GM15510 (cell line): ENCODE data around the gene HOOK2.
A peak's percentile ranks its signal among the peaks of the same experiment; 100 is the strongest.

ENCODE experiments used
- POLR2A ChIP-seq: IDR thresholded peaks from 3 replicates; pipeline ENCODE4 v1.6.1; 2011; ENCODE audit warnings: borderline replicate concordance; ENCODE audit not compliant: insufficient read length; ENCODE audit errors: extremely low read depth

Gene HOOK2

DNA sequence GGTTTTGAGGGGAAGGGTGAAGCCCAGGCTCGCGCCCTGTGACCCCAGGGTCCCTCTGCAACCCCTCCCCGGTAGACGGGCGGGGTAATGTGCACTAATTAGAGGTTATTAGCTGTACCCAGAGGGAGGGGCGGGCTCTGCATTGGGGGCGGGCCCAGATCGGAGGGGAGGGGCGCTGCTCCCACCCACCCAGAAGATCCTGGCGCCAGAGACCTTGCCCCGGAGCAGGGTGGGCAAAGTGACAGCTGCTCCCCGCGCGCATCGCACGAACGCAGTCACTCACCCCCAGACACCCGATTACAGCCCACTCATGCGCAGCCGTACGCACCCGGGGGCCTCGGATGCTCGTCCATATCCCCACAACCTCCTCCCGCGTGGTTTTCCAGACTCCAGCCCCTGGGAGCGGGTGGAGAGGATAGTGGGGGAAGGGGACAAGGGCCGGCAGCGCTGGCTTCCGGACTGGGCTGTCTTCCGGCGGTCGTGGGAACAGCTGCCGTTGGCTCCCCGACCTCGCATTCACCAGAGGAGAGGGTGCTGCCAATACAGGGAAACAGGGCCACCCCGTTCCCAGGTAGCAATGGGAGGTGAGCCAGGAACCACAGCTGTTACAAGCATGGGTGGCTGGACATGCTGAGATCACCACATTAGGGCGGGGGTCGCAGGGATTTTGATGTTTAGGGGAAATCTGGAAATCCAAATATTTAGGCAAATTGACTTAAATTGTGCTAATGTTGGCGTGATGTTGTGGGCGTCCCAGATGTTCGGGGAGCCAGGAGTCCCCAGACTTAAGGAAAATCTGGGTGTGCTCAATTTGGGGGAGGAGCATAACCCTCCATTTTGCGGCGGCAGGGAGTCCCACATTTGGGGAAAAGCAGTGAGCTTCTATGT is 2.9 kb upstream of the HOOK2 start:
- peak; percentile 63 for TF ChIP-seq POLR2A

DNA sequence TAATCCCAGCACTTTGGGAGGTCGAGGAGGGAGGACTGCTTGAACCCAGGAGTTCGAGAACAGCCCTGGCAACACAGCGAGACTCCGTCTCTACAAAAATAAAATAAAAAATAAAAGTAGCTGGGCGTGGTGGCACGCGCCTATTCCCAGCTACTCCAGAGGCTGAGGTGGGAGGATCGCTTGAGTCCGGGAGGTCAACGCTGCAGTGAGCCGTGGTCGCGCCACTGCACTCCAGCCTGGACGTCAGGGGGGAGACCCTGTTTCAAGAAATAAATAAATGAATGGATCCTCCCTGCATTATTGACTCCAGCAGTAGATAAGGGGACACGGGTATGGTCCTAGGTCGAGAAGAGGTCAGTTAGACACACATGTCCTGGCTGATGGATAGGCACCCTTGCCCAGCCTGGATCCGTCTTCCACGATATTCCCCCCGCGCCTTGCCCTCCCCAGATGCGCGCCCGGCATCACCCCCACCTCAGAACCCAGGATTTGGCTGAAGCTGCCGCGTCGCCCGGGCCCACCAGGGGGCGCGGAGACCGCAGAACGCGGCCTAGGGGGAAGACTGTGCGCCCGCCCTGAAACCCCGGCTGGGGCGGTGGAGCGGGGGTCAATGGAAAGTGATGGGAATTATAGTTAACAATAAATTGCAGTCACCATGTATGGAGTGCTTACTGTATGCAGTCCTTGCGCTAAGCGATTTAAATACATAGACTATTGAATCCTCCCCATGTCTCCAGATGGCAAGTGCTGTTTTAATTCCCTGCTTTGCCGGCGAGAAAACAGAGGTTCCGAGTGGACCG is 2.1 kb upstream of the HOOK2 start:
- TF ChIP-seq POLR2A = no peak

DNA sequence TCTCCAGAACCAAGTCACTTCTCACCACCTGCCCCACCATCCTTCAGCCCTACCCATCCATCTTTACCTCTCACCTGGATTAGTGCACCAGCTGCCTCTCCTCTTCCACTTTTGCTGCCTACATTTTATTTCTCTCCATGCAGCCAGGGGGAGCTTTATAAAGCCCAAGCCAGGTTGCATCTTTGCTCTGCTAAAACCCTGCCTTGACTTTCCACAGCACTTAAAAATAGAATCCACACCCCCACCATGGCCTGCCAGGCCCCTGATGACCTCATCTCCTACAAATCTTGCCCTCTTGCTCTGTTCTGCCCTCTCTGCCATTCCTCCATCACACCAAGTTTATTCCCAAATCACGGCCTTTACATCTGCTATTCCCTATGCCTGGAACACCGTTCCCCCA is 1.8 kb downstream of the HOOK2 start:
- no peak for TF ChIP-seq POLR2A

DNA sequence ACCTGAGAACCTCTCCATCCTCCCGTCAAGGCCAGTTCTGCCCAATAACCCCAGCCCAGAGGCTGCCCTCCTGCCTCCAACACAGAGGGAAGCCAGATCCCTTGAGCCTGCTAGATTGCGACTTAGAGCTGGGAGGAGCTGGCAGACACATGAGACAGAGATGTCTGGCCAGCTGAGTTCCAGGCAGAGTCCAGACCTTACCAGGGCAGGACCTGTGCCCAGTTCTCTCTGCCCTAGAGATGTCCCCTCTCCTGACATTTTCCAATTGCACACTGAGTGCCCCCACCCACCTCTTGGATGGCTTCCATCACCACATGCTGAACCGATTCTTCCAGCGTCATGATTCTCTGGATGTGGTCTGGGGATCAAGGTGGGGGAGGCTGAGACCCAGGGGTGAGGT is 3.0 kb downstream of the HOOK2 start:
- TF ChIP-seq POLR2A = no peak

DNA sequence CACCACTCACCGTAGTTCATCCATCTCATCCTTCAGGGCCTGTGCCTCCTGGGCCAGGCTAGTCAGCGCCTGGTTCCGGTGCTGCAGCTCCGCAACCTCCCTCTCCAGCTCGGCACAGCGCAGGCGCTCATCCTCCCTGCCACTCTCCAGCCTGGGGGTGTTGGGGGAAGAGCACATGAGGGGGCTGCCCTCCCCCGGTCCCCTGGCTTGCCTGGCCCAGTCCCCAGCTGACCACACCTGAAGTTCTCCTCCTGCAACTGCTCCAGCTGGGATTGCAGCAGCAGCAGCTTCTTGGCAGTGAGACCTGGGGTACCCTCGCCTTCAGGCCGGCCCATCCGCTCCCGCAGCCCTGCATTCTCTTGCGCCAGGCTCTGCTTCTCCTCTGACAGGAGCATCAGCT is 4.4 kb downstream of the HOOK2 start:
- TF ChIP-seq POLR2A = no peak

DNA sequence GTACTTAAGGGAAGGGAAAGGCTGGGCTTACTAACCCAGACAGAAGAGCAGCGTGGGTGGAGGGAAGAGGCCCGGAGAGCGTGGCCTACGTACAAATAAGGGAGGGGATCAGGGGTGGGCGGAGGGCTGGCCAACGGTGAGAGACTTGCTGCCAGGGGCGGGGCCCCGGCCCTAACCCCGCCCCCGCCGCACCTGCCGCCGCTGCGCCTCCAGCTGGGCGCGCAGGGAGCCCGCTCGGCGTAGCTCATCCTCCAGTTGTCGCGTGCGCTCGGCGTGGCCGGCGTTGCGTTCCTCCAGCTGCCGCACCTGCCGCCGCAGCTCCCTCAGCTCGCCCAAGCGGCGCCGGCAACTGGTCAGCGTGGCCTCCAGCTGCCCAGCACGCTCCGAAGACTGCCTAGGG is 5.7 kb downstream of the HOOK2 start:
- no peak for TF ChIP-seq POLR2A

DNA sequence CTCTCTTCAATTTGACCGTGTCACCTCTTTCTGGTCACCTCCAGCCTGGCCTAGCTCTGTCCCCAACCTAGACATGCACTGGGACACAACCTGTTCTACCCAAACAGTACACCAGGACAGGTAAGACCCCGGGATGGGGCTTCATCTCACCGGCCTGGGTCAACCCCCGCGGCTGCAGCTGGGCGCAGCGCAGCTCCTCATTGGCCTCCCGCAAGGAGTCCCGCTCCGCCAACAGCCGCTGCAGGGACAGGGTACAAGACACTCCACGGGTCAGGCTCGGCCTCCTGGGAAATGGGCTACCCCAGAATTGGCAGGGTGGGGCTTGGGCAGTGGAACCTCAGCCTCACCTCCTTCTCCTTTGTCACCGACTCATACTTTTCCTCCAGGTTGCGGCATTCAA is 7.7 kb downstream of the HOOK2 start:
- no peak for TF ChIP-seq POLR2A

DNA sequence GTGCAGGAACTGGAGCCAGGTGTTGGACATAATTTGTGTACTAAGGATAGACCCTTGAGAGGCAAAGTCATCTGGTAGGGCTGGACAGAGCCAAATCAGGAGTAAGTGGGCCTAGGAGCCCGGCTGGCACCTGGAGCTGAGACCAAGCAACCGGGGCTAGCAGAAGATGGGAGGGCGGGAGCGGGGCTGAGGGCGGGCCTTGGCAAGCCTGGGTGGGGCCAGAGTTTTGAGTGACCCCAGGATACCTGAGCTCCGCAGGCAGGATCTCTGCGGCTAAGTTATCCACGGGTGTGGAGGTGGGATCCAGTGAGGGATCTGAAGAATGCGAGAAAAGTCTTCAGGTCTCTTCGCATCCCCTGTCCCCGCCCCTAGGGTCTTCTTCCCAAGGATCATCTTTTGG is 8.2 kb downstream of the HOOK2 start:
- no peak for TF ChIP-seq POLR2A

DNA sequence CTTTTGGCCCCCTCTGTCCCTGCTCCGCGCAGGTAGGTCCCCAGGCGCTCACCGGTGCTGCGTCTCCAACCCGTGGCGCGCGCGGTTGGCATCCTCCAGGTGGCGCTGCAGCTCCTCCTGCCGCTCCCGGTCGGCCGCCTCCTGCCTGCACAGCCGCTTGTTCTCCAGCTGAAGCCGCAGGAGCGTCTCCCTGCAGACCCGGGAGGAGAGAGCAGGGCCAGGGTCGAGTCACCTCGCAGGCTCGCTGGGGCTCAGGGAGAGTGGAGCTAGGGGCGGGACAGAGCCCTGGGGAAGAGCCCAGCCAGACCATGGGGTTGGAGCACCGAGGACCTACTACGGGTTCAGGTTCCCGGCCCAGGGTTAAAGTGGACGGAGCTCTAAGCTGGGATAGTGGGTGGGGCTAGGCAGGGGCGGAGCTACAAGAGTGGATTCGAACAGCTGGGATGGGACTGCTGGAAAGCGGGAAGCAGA is 9.3 kb downstream of the HOOK2 start:
- no peak for TF ChIP-seq POLR2A

DNA sequence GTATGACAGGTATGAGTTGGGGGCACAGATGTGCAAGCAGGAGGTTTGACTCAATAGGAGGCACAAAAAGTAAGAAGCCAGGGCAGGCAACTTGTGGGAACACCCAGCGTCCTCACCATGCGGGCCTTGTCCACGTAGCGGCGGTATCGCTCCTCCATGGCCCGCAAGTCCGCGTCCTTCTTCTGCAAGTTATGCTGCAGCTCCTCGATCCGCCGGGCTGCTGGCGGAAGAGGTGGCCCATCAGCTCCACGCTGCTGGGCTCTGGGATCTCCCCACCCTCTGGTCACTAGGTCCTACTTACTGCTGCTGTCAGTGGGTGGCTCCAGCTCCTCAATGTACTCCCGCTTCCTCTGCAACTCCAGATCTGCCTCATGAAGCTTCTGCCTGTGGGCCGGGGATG is 10.7 kb downstream of the HOOK2 start:
- TF ChIP-seq POLR2A = no peak

DNA sequence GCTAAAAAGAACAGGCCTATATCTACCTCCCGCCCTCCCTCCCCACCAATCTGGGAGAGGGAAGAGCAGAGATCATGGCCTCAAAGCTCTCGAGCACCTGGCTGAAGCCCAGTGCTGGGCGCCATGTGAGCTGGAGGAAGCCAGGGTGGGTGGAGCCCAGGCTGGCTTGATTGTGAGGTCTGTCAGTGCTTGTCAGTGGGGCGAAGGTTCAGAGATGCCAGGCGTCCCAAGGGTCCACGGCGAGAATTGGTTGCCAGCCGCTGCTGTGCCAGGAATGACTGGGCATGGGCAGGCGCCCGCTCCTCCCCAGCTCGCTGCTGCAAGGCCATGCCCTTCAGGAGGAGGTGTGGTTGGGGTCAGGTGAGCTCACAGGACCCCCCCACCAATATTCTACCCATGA is 12.3 kb downstream of the HOOK2 start:
- no peak for TF ChIP-seq POLR2A

DNA sequence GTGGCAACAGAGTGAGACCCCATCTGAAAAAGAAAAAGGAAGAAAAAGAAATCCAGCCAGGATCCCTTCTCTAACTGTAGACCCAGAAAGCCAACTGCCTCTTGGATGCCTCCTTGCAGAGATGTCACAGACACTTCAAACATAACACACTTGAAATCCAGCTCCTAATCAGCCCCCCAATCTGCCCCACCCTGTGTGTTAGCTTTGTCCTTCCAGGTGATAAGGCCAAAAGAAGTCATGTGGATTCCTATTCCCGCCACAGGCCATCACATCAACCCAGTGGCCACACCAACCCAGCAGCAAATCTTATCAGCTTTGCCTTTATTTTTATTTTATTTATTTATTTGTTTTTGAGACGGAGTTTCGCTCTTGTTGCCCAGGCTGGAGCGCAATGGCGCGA is 15.7 kb downstream of the HOOK2 start:
- no peak for TF ChIP-seq POLR2A

DNA sequence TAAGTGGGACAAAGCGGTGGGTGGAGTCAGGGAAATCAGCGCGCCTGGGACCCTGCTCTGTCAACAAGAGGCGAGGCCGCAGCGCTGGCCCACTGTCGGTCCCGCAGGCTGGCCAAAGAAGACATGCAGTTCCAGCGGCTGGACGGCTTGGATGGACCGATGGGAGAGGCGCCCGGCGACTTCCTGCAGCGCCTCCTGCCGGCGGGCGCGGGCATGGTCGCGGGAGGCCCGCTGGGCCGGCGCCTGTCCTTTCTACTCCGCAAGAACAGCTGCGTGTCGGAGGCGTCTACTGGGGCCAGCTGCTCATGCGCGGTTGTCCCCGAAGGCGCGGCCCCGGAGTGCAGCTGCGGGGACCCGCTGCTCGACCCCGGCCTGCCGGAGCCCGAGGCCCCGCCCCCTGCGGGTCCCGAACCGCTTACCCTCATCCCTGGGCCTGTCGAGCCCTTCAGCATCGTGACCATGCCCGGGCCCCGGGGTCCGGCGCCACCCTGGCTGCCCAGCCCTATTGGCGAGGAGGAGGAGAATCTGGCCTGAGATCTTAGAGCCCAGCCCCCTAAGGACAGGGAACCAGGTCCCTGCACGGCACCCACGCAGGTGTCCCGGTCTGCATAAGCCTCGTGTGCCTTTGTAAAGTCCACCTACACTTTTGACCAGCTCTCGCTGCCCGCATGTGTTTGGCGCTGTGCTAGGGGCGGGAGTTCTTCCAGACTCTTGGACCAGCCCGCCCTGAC is 17.6 kb downstream of the HOOK2 start:
- no peak for TF ChIP-seq POLR2A

DNA sequence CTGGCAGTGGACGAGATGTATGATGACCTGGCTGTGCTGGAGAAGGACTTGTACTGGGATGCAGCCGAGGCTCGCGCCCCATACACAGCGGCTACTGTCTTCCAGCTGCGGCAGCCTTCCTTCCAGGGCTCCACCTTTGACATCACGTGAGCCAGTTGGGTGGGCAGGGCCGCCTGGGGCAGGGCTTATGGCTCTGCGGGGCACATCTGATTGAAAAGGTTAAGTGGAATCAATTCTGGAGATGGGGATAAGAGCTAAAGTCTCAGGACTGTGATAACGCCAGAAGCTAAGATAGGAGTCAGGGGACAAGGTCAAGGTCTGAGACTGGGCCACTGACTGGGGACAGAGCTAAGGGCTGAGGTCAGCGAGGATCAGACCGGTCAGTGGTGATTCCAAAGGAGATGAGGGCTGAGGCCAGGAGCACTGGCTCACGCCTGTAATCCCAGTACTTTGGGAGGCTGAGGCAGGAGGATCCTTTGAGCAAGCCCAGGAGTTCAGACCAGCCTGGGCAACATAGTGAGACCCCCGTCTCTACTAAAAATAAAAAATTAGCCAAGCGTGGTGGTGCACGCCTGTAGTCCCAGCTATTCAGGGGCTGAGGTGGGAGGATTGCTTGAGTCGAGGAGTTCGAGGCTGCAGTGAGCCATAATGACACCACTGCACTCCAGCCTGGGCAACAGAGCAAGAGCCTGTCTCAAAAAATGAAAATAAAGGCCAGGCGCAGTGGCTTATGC is 19.0 kb downstream of the HOOK2 start:
- no peak for TF ChIP-seq POLR2A
